CD14-positive monocyte (primary cell): ENCODE measurements around the gene UBE2M. TPM values are rescaled to one million over a fixed set of nuclear protein-coding genes. Genes with fewer than 3 reads are reported as not detected.

Experiments
- DNase-seq, 3 donors: peaks; one replicate each; pipeline ENCODE4 v3.0.0-alpha.2; 2011 to 2022
- H2AFZ ChIP-seq: 2 replicates; pipeline ENCODE4 v1.6.0; 2012; ENCODE audit warnings: mild to moderate bottlenecking, low read depth, low read length, inconsistent platforms; ENCODE audit not compliant: insufficient read depth, poor library complexity, severe bottlenecking
- H3K27ac ChIP-seq, 2 donors: 1 replicate in 1 of 2; 2 replicates in 1 of 2; pipeline ENCODE4 v1.5.1; 2012 to 2013; ENCODE audit warnings: low read length in 2 of 2, control low read depth in 1 of 2, inconsistent platforms in 1 of 2, low read depth in 1 of 2, mild to moderate bottlenecking in 1 of 2
- H3K27me3 ChIP-seq, 2 donors: one replicate each; pipeline versions ENCODE4 v1.6.0 to v1.6.1; 2011 to 2013; ENCODE audit warnings: low read length in 2 of 2; ENCODE audit not compliant: control insufficient read depth in 2 of 2, insufficient read depth in 2 of 2
- H3K36me3 ChIP-seq, 2 donors: replicated peaks in 1 of 2; 1 replicate in 1 of 2; 2 replicates in 1 of 2; pipeline versions ENCODE4 v1.5.1 to v1.6.1; 2012 to 2013; ENCODE audit warnings: low read length in 2 of 2, control low read depth in 1 of 2, inconsistent platforms in 1 of 2, mild to moderate bottlenecking in 1 of 2; ENCODE audit not compliant: insufficient read depth in 2 of 2, control insufficient read depth in 1 of 2
- H3K4me1 ChIP-seq, 2 donors: 1 replicate in 1 of 2; 2 replicates in 1 of 2; pipeline versions ENCODE4 v1.5.1 to v1.6.1; 2012 to 2013; ENCODE audit warnings: low read length in 2 of 2, control low read depth in 1 of 2, inconsistent platforms in 1 of 2, mild to moderate bottlenecking in 1 of 2, moderate library complexity in 1 of 2; ENCODE audit not compliant: insufficient read depth in 2 of 2, control insufficient read depth in 1 of 2
- H3K4me2 ChIP-seq: replicated peaks from 2 replicates; pipeline ENCODE3; 2012; ENCODE audit warnings: low read length, moderate library complexity, mild to moderate bottlenecking; ENCODE audit not compliant: poor library complexity, severe bottlenecking; ENCODE audit errors: extremely low read depth
- H3K4me3 ChIP-seq, 3 experiments: fragments of 200-600 bp in 1 of 3; sonication (generic) in 1 of 3; replicated peaks in 1 of 3; 1 replicate in 2 of 3; 2 replicates in 1 of 3; pipeline ENCODE4 v1.5.1; 2011 to 2013; ENCODE audit warnings: low read length in 3 of 3, mild to moderate bottlenecking in 3 of 3, control low read depth in 2 of 3, low read depth in 2 of 3, inconsistent platforms in 1 of 3, moderate library complexity in 1 of 3
- H3K79me2 ChIP-seq: 2 replicates; pipeline ENCODE4 v1.6.0; 2012; ENCODE audit warnings: mild to moderate bottlenecking, control low read depth, inconsistent platforms, low read length, moderate library complexity; ENCODE audit not compliant: insufficient read depth
- H3K9ac ChIP-seq: 2 replicates; pipeline ENCODE4 v1.6.0; 2017; ENCODE audit warnings: low read length, mild to moderate bottlenecking; ENCODE audit not compliant: insufficient read depth, poor library complexity, severe bottlenecking
- H3K9me3 ChIP-seq, 2 donors: replicated peaks in 1 of 2; 1 replicate in 1 of 2; 2 replicates in 1 of 2; pipeline versions ENCODE4 v1.5.1 to v1.6.1; 2012 to 2013; ENCODE audit warnings: low read length in 2 of 2, control low read depth in 1 of 2; ENCODE audit not compliant: control insufficient read depth in 1 of 2, insufficient read depth in 1 of 2
- H4K20me1 ChIP-seq: 2 replicates; pipeline ENCODE4 v1.6.0; 2012; ENCODE audit warnings: mild to moderate bottlenecking, low read length, control low read depth, moderate library complexity; ENCODE audit not compliant: insufficient read depth
- H3K27ac Mint-ChIP-seq, 7 donors: one replicate each; pipeline ENCODE4 v1.8.0; 2020; ENCODE audit warnings: mild to moderate bottlenecking in 7 of 7, mixed read lengths in 7 of 7, moderate library complexity in 6 of 7, inconsistent platforms in 2 of 7
- H3K27me3 Mint-ChIP-seq, 3 donors: one replicate each; pipeline ENCODE4 v1.8.0; 2021 to 2022; ENCODE audit warnings: low read depth in 3 of 3, mild to moderate bottlenecking in 3 of 3, mixed read lengths in 3 of 3, moderate library complexity in 3 of 3, inconsistent platforms in 1 of 3
- H3K36me3 Mint-ChIP-seq, 2 donors: one replicate each; pipeline ENCODE4 v1.8.0; 2020; ENCODE audit warnings: mixed read lengths in 2 of 2, inconsistent platforms in 1 of 2, mild to moderate bottlenecking in 1 of 2
- H3K4me1 Mint-ChIP-seq: one replicate; pipeline ENCODE4 v1.8.0; 2020; ENCODE audit warnings: mild to moderate bottlenecking, mixed read lengths
- H3K4me3 Mint-ChIP-seq, 2 donors: one replicate each; pipeline ENCODE4 v1.8.0; 2020; ENCODE audit warnings: mild to moderate bottlenecking in 2 of 2, mixed read lengths in 2 of 2, moderate library complexity in 1 of 2
- H3K9me3 Mint-ChIP-seq, 7 donors: one replicate each; pipeline ENCODE4 v1.8.0; 2020 to 2022; ENCODE audit warnings: mixed read lengths in 7 of 7, mild to moderate bottlenecking in 6 of 7, moderate library complexity in 6 of 7, inconsistent platforms in 2 of 7
- WGBS: methylation state at CpG from one replicate; pipeline ENCODE4 v1.1.5; 2013; ENCODE audit warnings: missing lambda C conversion rate; ENCODE audit not compliant: insufficient coverage; 5-methylcytosine and 5-hydroxymethylcytosine counted together
- intact Hi-C, 2 donors: fragments of 100-400 bp; cut with micrococcal nuclease; formaldehyde crosslinking; loops; one replicate each; pipeline versions ENCODE4 v1.15.0 to v1.15.1; 2023
- polyA plus RNA-seq, 3 donors: library from polyadenylated mRNA; depleted of rRNA in 1 of 3; unstranded in 2 of 3; stranded (reverse) in 1 of 3; fragments of 300-500 nt in 2 of 3; fragments of >200 nt in 1 of 3; fragmentation: Illumina TruSeq in 2 of 3; gene quantifications; 1 replicate in 2 of 3; 2 replicates in 1 of 3; pipeline ENCODE4 v1.2.3, GENCODE V29; 2012 to 2021
- TF ChIP-seq, protein P1 (sequence below): fragments of 200-600 bp; IDR thresholded peaks from one replicate; pipeline ENCODE4 v1.8.0; 2022; ENCODE audit warnings: antibody characterized with exemption, mild to moderate bottlenecking

Gene UBE2M
- polyA plus RNA-seq, 3 donors, result 7.8 to 84.6 (median 14.3) TPM

DNA sequence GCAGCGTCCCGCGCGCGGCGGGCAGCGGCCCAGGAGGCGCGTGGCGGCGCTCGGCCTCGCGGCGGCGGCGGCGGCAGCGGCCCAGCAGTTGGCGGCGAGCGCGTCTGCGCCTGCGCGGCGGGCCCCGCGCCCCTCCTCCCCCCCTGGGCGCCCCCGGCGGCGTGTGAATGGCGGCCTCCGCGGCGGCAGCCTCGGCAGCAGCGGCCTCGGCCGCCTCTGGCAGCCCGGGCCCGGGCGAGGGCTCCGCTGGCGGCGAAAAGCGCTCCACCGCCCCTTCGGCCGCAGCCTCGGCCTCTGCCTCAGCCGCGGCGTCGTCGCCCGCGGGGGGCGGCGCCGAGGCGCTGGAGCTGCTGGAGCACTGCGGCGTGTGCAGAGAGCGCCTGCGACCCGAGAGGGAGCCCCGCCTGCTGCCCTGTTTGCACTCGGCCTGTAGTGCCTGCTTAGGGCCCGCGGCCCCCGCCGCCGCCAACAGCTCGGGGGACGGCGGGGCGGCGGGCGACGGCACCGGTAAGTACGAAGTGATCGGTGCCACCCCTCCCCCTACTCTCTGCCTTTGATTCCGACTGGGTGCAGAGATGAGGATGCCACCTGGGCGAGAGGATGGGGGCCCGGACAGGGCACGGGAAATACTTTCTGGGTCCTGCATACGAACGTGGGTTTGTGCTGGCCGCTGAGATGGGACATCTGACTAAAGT lies 13.7 kb downstream of the UBE2M start:
- peak overlapping the region; percentile 86 to 100 (median 99) for H3K27ac Mint-ChIP-seq
- peaks cover 50% of the 10 kb centered on the region for H3K79me2 ChIP-seq
- peaks cover 26 to 39% of the 10 kb centered on the region in 2 donors for H3K36me3 Mint-ChIP-seq
- peak overlapping the region; percentile 88 for H3K9ac ChIP-seq
- H3K27me3 Mint-ChIP-seq, result peaks cover 0 to 11% (median 6%) of the 10 kb centered on the region in 3 donors
- TF ChIP-seq, protein P1, sequence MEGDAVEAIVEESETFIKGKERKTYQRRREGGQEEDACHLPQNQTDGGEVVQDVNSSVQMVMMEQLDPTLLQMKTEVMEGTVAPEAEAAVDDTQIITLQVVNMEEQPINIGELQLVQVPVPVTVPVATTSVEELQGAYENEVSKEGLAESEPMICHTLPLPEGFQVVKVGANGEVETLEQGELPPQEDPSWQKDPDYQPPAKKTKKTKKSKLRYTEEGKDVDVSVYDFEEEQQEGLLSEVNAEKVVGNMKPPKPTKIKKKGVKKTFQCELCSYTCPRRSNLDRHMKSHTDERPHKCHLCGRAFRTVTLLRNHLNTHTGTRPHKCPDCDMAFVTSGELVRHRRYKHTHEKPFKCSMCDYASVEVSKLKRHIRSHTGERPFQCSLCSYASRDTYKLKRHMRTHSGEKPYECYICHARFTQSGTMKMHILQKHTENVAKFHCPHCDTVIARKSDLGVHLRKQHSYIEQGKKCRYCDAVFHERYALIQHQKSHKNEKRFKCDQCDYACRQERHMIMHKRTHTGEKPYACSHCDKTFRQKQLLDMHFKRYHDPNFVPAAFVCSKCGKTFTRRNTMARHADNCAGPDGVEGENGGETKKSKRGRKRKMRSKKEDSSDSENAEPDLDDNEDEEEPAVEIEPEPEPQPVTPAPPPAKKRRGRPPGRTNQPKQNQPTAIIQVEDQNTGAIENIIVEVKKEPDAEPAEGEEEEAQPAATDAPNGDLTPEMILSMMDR, result no peak
- WGBS, result under 1% methylated on average over 79 of the region's 92 CpGs
- H3K4me3 Mint-ChIP-seq, result peak overlapping the region; percentile 89 to 93
- peaks cover 0 to 2% (median 0%) of the 10 kb centered on the region in 7 donors for H3K9me3 Mint-ChIP-seq
- intact Hi-C loops, result loop anchor here in 1 of 2 donors (2.0 kb wide), 1 partner anchor 14 kb away; the partner anchor contains the start of gene UBE2M
- peaks cover 51% of the 10 kb centered on the region for H4K20me1 ChIP-seq
- H3K4me1 ChIP-seq, result peaks cover 29% of the 10 kb centered on the region in 2 donors
- peak overlapping the region; percentile 99 for H3K4me2 ChIP-seq
- no peak overlapping the region for H2AFZ ChIP-seq
- peak overlapping the region; percentile 98 to 100 for H3K27ac ChIP-seq
- peaks cover 0 to under 1% of the 10 kb centered on the region in 2 donors for H3K27me3 ChIP-seq
- no peaks in the 10 kb centered on the region for H3K9me3 ChIP-seq
- H3K4me1 Mint-ChIP-seq, result peaks cover 34% of the 10 kb centered on the region
- peak in 1 of 3 donors; percentile 50 for DNase-seq
- peaks cover 27 to 28% of the 10 kb centered on the region in 2 donors for H3K36me3 ChIP-seq
- H3K4me3 ChIP-seq, result peak overlapping the region; percentile 76 to 93 (median 84)

DNA sequence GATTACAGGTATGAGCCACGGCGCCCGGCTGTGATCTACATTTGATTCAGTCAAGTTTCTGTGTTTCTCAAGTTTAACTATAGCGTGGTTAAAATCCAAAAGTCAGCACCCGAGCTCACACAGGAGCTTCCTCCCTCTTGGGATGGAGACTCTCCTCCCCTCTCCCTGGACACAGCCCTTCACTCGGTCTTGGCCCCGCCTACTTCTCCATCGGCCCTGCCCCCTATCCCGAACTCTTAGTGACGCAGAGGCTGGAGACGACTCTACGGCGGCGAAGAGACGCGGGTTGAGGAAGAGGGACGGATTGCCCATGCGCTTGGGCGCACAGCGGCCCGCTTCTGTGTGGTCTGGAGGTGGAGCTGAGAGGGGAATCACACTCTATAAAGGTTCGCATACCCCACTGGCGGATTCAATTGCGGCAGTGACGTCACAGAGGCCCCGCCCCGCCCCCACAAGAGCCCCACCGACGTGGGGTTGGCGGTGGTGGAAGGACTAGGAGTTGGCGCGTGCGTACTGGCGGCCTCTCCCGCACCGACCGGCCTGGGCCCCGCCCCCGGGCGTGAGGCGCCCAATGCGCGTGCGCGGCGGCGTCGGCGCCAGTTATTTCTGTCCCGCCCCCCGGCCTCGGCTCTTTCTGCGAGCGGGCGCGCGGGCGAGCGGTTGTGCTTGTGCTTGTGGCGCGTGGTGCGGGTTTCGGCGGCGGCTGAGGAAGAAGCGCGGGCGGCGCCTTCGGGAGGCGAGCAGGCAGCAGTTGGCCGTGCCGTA lies 14.4 kb downstream of the UBE2M start, which contains the start of gene TRIM28:
TRIM28 (plus strand) TSS at position 239 of the 765 bp plus-strand sequence. CDS start 694 bp downstream, outside the sequence.
- Mint-ChIP-seq H3K4me3 (peak within 1 kb of the TSS; percentile 90 to 93), H3K9me3 (peaks cover 0 to 5% (median 0%) of the 10 kb centered on the region in 7 donors), H3K27ac (peak within 1 kb of the TSS; percentile 98 to 100 (median 99)), H3K36me3 (peaks cover 20 to 32% of the 10 kb centered on the region in 2 donors), H3K27me3 (peaks cover 5 to 17% (median 12%) of the 10 kb centered on the region in 3 donors), H3K4me1 (peaks cover 38% of the 10 kb centered on the region)
- peaks cover 20 to 21% of the 10 kb centered on the region in 2 donors for H3K36me3 ChIP-seq
- peaks cover 2 to 6% of the 10 kb centered on the region in 2 donors for H3K27me3 ChIP-seq
- TF ChIP-seq, protein P1, result no peak
- H3K4me2 ChIP-seq, result peak within 1 kb of the TSS; percentile 99
- peak within 1 kb of the TSS; percentile 98 to 100 for H3K27ac ChIP-seq
- H4K20me1 ChIP-seq, result peaks cover 44% of the 10 kb centered on the region
- intact Hi-C loops, result loop anchor here in 1 of 2 donors (2.0 kb wide), 1 partner anchor 15 kb away; the partner anchor contains the start of gene UBE2M
- peaks cover 29 to 32% of the 10 kb centered on the region in 2 donors for H3K4me1 ChIP-seq
- peak within 1 kb of the TSS; percentile 88 for H3K9ac ChIP-seq
- under 1% methylated on average over 52 of the region's 73 CpGs for WGBS
- DNase-seq, result peak; percentile 96 to 98 (median 97)
- no peaks in the 10 kb centered on the region for H3K9me3 ChIP-seq
- peak within 1 kb of the TSS; percentile 76 to 93 (median 84) for H3K4me3 ChIP-seq
- peak within 1 kb of the TSS; percentile 82 for H2AFZ ChIP-seq
- peaks cover 42% of the 10 kb centered on the region for H3K79me2 ChIP-seq
